Spinal cord (tissue), 10 donors: ENCODE data around the gene PODXL2. TPM values are rescaled to one million over a fixed set of nuclear protein-coding genes. Genes with fewer than 3 reads are reported as not detected.

Source experiments
- DNase-seq, 6 donors: peaks; one replicate each; pipeline versions ENCODE4 v3.0.0 to v3.0.0-alpha.2; 2013 to 2015; ENCODE audit warnings: low spot score in 6 of 6, low read depth in 4 of 6
- H3K27ac ChIP-seq: one replicate; pipeline ENCODE4 v1.5.1; 2013; ENCODE audit warnings: low read depth, low read length, control low read depth
- H3K27me3 ChIP-seq: one replicate; pipeline ENCODE4 v1.6.1; 2013; ENCODE audit warnings: low read length; ENCODE audit not compliant: control insufficient read depth, insufficient read depth
- H3K36me3 ChIP-seq: one replicate; pipeline ENCODE4 v1.6.1; 2013; ENCODE audit warnings: low read length; ENCODE audit not compliant: control insufficient read depth, insufficient read depth
- H3K4me1 ChIP-seq: one replicate; pipeline ENCODE4 v1.6.1; 2013; ENCODE audit warnings: low read length; ENCODE audit not compliant: control insufficient read depth, insufficient read depth
- H3K4me3 ChIP-seq: one replicate; pipeline ENCODE4 v1.5.1; 2013; ENCODE audit warnings: low read depth, low read length, control low read depth
- H3K9me3 ChIP-seq: one replicate; pipeline ENCODE4 v1.6.1; 2013; ENCODE audit warnings: low read length; ENCODE audit not compliant: control insufficient read depth, insufficient read depth
- WGBS: methylation state at CpG from one replicate; pipeline ENCODE4 v1.1.5; 2013; ENCODE audit warnings: missing lambda C conversion rate; ENCODE audit not compliant: insufficient coverage; 5-methylcytosine and 5-hydroxymethylcytosine counted together
- polyA plus RNA-seq, 2 donors: library from polyadenylated mRNA; unstranded; fragments of 120-200 nt; gene quantifications; one replicate each; pipeline ENCODE4 v1.2.1, GENCODE V29; 2013; ENCODE audit not compliant: insufficient read length in 2 of 2
- total RNA-seq, 2 donors: library from RNA; depleted of rRNA in 1 of 2; stranded (reverse); fragments of 120-200 nt in 1 of 2; fragments of >200 nt in 1 of 2; gene quantifications; one replicate each; pipeline versions ENCODE4 v1.2.3 to v1.2.4, GENCODE V29; 2013 to 2014
- donor health status: healthy.

PODXL2 gene
- total and polyA plus RNA-seq, 4 donors: 73.4 to 234 (median 162) TPM

GRCh38 chr3:127672429-127673190 lies 43.6 kb downstream of the PODXL2 start, which contains the start of gene ABTB1:
ABTB1 (plus strand) TSS chr3:127672952; CDS start chr3:127673026, 74 bp downstream.
- peak in 3 of 6 donors; percentile 57 to 85 (median 84) for DNase-seq
- Histone ChIP-seq H3K4me1 (peaks cover 32% of the 10 kb centered on the region), H3K36me3 (peaks cover 65% of the 10 kb centered on the region), H3K27me3 (no peaks in the 10 kb centered on the region), H3K4me3 (peak within 1 kb of the TSS; percentile 52), H3K9me3 (no peaks in the 10 kb centered on the region), H3K27ac (peak within 1 kb of the TSS; percentile 40)
- WGBS: under 1% methylated on average over 101 of the region's 102 CpGs

DNA sequence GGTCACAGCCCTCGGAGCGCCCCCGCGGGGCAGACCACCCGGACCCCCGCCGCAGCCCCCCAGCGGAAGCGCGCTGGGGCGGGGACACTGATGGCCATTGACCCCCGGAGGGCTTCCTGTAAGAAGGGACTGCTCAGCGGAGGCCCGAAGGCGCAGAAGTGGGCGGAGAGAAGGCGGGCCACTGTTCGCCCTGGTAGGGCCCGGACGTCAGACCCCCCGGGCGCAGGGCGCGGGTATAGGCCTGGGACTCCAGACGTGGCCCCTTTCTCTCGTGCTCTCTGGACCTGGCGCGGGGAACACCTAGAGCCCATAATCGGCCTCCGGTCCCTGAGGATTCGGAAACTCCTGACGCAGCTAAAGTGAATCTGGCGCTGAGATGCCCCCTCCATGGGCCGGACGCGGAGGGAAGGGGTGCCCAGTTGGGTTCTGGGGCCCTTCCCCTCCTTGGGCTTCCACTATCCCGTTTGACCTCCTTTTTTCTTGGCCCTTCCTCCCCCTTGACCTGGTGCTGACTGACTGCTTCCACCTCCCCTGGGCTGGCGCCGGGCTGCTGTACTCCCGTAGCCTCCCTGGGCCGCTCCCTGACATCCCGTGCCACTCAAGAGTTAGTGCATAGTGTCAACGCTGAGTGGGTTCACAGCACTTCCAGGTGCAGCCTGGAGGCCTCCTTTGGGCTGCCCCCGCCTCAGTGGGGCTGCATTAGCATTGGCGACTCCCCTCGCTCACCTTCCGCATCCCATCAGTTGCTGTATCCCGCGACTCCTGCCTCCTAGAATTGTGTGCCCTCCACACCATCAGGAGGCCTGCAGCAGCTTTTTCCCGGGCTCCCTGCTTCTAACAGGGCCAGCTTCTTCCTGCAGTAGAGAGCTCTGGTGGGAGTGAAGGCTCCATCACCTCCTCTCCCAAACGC lies 44.5 kb downstream of the PODXL2 start:
- DNase-seq: peak in 2 of 6 donors; percentile 43 to 52
- Histone ChIP-seq H3K4me3 (peak overlapping the region; percentile 52), H3K36me3 (peaks cover 63% of the 10 kb centered on the region), H3K4me1 (peaks cover 24% of the 10 kb centered on the region), H3K27ac (peak overlapping the region; percentile 40), H3K9me3 (no peaks in the 10 kb centered on the region), H3K27me3 (no peaks in the 10 kb centered on the region)
- 9% methylated on average over 47 of the region's 51 CpGs for WGBS

DNA sequence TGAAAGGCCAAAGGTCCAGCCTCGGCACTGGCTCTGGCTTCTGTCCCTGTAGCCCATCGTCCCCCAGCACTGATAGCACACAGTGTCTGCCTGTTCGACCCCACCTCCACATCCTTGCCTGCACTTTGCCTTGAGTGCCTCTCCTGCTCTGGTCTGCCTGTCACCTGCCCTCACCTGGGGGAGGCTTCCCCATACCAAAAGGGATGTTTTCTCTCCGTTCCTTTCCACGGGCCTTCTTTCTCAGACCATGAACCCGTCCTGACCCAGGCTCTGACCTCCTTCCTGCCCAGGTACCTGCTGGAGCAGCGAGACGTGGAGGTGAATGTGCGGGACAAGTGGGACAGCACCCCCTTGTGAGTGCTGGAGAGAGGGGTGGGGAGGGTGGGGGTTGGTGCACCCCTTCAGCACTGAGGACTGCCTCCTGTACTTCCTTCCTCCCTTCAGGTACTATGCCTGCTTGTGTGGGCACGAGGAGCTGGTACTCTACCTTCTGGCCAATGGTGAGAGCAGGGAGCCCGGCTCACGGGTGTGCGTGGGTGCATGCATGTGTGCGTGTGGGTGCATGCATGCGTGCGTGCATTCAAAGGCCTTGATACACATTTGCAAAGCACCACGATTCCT lies 45.2 kb downstream of the PODXL2 start:
- Histone ChIP-seq H3K4me1 (peaks cover 24% of the 10 kb centered on the region), H3K36me3 (peaks cover 56% of the 10 kb centered on the region), H3K27ac (no peak overlapping the region), H3K9me3 (no peaks in the 10 kb centered on the region), H3K27me3 (no peaks in the 10 kb centered on the region), H3K4me3 (peak overlapping the region; percentile 52)
- 83% methylated on average over 14 of the region's 17 CpGs for WGBS
- no peak for DNase-seq

DNA sequence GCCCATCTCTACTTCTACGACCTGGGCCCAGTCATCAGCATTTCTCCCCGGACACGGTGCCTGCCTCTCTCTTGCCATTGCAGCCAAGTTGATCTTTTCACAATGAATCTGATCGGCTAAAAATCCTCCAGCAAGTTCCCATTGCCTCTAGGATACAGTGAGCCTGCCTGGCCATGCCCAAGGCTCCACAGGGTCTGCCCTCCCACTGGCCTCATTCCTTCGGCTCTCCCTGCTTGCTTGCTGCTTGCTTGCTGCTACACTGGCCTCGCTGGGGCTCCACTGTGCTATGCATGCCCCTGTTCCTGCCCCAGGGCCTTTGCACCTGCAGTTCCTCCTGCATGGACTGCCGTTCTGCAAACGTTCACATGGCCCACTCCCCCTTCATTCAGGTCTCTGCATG lies 45.8 kb downstream of the PODXL2 start:
- no peak for DNase-seq
- 85% methylated on average over 8 of the region's 8 CpGs for WGBS
- no peak overlapping the region for H3K4me3 ChIP-seq

DNA sequence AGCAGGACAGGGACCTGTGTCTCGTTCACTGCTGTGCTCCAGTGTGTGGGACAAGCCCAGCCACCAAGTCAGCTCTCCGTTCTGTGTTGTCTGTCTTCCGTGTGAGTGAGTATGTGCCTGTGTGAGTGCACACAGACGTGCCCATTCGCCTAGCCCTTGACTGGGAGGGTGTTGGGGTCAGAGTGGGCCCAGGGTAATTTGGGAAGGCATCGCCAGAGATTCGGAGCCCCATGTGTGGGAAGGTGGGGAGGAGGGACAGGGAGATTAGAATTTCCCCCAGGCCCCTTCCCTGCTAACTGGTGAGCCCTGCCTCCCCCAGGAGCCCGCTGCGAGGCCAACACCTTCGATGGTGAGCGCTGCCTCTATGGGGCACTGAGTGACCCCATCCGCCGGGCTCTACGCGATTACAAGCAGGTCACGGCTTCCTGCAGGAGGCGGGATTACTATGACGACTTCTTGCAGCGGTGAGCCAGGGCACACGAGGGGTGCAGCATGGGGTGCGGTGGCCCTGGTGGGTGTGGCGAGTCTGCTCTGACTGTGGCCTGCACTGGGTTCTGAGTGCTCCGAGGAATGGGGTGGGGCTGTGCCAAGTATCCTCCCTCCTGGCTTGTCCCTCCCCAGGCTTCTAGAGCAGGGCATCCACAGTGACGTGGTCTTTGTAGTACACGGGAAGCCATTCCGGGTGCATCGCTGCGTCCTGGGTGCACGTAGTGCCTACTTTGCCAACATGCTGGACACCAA lies 46.8 kb downstream of the PODXL2 start:
- Histone ChIP-seq H3K36me3 (peaks cover 54% of the 10 kb centered on the region), H3K4me1 (peaks cover 24% of the 10 kb centered on the region), H3K27me3 (no peaks in the 10 kb centered on the region), H3K9me3 (no peaks in the 10 kb centered on the region), H3K27ac (no peak overlapping the region), H3K4me3 (no peak overlapping the region)
- 89% methylated on average over 27 of the region's 29 CpGs for WGBS
- no peak for DNase-seq

More for the DNA sequence above, 45.8 kb downstream of the PODXL2 start:
- H3K36me3 ChIP-seq: peaks cover 54% of the 10 kb centered on the region
- H3K4me1 ChIP-seq: peaks cover 24% of the 10 kb centered on the region
- no peaks in the 10 kb centered on the region for H3K9me3 ChIP-seq
- H3K27me3 ChIP-seq: no peaks in the 10 kb centered on the region
- H3K27ac ChIP-seq: no peak overlapping the region

- WGBS: 84% methylated on average over 3 of the region's 4 CpGs
- H3K4me1 ChIP-seq: peaks cover 21% of the 10 kb centered on the region
These were observed 47.5 kb downstream of the PODXL2 start for GRCh38 chr3:127676456-127676855.

DNA sequence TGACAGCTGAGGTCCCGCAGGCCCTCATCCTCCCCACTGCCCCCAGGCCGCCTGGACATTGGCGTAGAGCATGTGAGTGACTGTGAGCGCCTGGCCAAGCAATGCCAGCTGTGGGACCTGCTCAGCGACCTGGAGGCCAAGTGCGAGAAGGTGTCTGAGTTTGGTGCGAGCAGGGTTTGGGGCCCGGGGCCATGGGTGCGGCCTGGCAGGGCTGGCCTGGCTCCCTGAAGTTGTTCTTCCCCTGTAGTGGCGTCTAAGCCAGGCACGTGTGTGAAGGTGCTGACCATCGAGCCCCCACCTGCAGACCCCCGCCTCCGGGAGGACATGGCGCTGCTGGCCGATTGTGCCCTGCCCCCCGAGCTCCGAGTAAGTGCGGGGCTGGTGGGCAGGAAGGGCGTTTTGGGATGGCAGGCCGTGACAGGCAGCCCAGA lies 48.0 kb downstream of the PODXL2 start:
- no peak for DNase-seq

More at GRCh38 chr3:127676456-127676855, 47.5 kb downstream of the PODXL2 start:
- H3K36me3 ChIP-seq: peaks cover 49% of the 10 kb centered on the region
- H3K4me3 ChIP-seq: no peak overlapping the region
- H3K27me3 ChIP-seq: no peaks in the 10 kb centered on the region
- no peaks in the 10 kb centered on the region for H3K9me3 ChIP-seq
- H3K27ac ChIP-seq: no peak overlapping the region
- no peak for DNase-seq

DNA sequence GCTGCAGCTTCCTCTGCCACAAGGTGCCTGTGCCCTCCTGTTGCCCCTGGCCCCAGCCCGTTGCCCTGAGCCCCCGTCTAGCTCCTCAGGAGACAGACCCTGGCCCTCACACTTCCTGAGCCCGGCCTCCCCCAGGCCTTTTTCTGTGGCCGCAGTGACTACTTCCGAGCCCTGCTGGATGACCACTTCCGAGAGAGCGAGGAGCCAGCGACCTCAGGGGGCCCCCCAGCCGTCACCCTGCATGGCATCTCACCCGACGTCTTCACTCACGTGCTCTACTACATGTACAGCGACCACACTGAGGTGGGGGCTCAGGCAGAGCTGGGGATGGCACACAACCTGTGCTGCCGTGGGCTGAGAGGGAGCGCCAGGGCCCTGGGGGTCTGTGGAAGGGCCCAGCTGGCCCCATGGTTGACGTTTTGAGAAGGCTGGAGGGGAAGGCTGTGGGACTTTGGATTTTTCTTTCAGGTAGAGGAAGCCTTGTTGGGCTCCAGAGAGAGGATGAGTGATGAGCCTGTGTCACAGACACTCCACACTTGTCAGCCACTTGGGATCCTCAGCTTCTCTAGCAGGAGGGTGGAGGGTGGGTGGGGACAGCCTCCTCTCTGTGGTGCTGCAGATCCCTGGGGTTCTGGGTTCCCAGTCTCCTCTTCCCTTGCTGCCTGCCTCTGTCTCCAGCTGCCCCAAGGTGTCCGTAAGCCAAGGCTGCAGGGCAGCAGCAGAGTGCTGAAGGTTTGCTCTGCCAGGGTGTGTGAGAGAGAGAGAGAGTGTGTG lies 48.7 kb downstream of the PODXL2 start:
- Histone ChIP-seq H3K27ac (no peak overlapping the region), H3K27me3 (no peaks in the 10 kb centered on the region), H3K4me3 (no peak overlapping the region), H3K9me3 (no peaks in the 10 kb centered on the region), H3K36me3 (peaks cover 41% of the 10 kb centered on the region), H3K4me1 (peaks cover 12% of the 10 kb centered on the region)
- DNase-seq: no peak
- 86% methylated on average over 16 of the region's 17 CpGs for WGBS

More for the DNA sequence above, 48.0 kb downstream of the PODXL2 start:
- Histone ChIP-seq H3K27me3 (no peaks in the 10 kb centered on the region), H3K4me1 (peaks cover 16% of the 10 kb centered on the region), H3K27ac (no peak overlapping the region), H3K36me3 (peaks cover 44% of the 10 kb centered on the region), H3K4me3 (no peak overlapping the region), H3K9me3 (no peaks in the 10 kb centered on the region)
- WGBS: 96% methylated on average over 21 of the region's 21 CpGs
